Measurements from ENCODE around the gene PLD1.
A peak's percentile ranks its signal among the peaks of the same experiment; 100 is the strongest.
"Not testable (repeated sequence)": the region's sequence is repeated elsewhere in the genome, so short reads cannot be mapped to it uniquely, and the experiment has no call there.

PLD1 gene

GRCh38 chr3:171566803-171567422 is 243.4 kb downstream of the PLD1 start:
- TF ChIP-seq CTCF (IDR thresholded peaks at IDR 0.05; ENCODE audit: low read depth, low read length) = peak; percentile 60
- peak; percentile 3 for DNase-seq (ENCODE audit: extremely low read depth, low read depth)

GRCh38 chr3:171565481-171566058 is 244.7 kb downstream of the PLD1 start:
- no peak for TF ChIP-seq CTCF (IDR thresholded peaks at IDR 0.05; ENCODE audit: low read depth, low read length)
- peak; percentile 7 for DNase-seq (ENCODE audit: extremely low read depth, low read depth)

GRCh38 chr3:171564748-171565480 is 245.4 kb downstream of the PLD1 start:
- TF ChIP-seq CTCF (IDR thresholded peaks at IDR 0.05; ENCODE audit: low read depth, low read length) = no peak
- no peak for DNase-seq (ENCODE audit: extremely low read depth, low read depth)

GRCh38 chr3:171563298-171563697 is 247.0 kb downstream of the PLD1 start:
- no peak for TF ChIP-seq CTCF (IDR thresholded peaks at IDR 0.05; ENCODE audit: low read depth, low read length)
- no peak for DNase-seq (ENCODE audit: extremely low read depth, low read depth)

GRCh38 chr3:171562459-171562858 is 247.8 kb downstream of the PLD1 start:
- not testable (repeated sequence) for DNase-seq (ENCODE audit: extremely low read depth, low read depth)

GRCh38 chr3:171561596-171562323 is 248.5 kb downstream of the PLD1 start:
- no peak for DNase-seq (ENCODE audit: extremely low read depth, low read depth)
- no peak for TF ChIP-seq CTCF (IDR thresholded peaks at IDR 0.05; ENCODE audit: low read depth, low read length)

GRCh38 chr3:171559586-171559985 is 250.7 kb downstream of the PLD1 start:
- no peak for DNase-seq (ENCODE audit: extremely low read depth, low read depth)
- no peak for TF ChIP-seq CTCF (IDR thresholded peaks at IDR 0.05; ENCODE audit: low read depth, low read length)
